Left colon (tissue), 2 donors: Measurements from ENCODE around the gene ASB2. TPM values are rescaled to one million over a fixed set of nuclear protein-coding genes. Genes with fewer than 3 reads are reported as not detected.

Source experiments
- microRNA-seq, 2 donors: library from miRNA; unstranded; fragments of <30 nt; microRNA quantifications; one replicate each; pipeline versions ENCODE4 v1.1.0 to v1.2.0, GENCODE V29; 2020
- total RNA-seq, 2 donors: library from RNA; stranded (reverse); fragmentation: NEBNext Ultra II Directional; extraction: Animal tissue kit (Norgen Biotek cat#: 25700); gene quantifications; one replicate each; pipeline ENCODE4 v1.2.1, GENCODE V29; 2021
- donor health status: DM: no; HTN: no; CAD: no.
- donor health status: DM: yes; HTN: yes; CAD: no.

ASB2 gene
- total RNA-seq, 2 donors from 2014 or later, result 1.5 to 13.7 TPM

Small RNAs within 50 kb of the gene (microRNA-seq; reads per million reads assigned to microRNA genes)
- 0 reads per million in 2 donors for gene MIR4506

Other genes starting within 250 kb of the ASB2 start
- gene PRIMA1, start 188.1 kb downstream of the ASB2 start, total RNA-seq, result 1 to 10 TPM; 1.8 to 5.3 TPM
- not detected for gene FAM181A, start 49.2 kb downstream of the ASB2 start, total RNA-seq
- not detected for gene CCDC197, start 20.7 kb upstream of the ASB2 start, total RNA-seq
- gene OTUB2, start 49.8 kb upstream of the ASB2 start, total RNA-seq, result 1 to 10 TPM; 2.0 to 4.7 TPM
- 100 to 1,000 TPM; 102 to 106 TPM for gene DDX24, start 104.6 kb upstream of the ASB2 start, total RNA-seq
- gene IFI27L1, start 104.7 kb upstream of the ASB2 start, total RNA-seq, result 10 to 100 TPM; 33.9 to 40.5 TPM
- 1,000 to 10,000 TPM in 1 of 2 donors, 100 to 1,000 TPM in 1; 498 to 1,280 TPM for gene IFI27, start 134.2 kb upstream of the ASB2 start, total RNA-seq
- 10 to 100 TPM; 32.3 to 39.3 TPM for gene IFI27L2, start 153.0 kb upstream of the ASB2 start, total RNA-seq
- under 1 TPM in 1 of 2 donors, not detected in 1; 0.28 TPM for gene PPP4R4, start 197.8 kb upstream of the ASB2 start, total RNA-seq